PFSK-1 (cell line): Measurements from ENCODE around the gene AP1M1.

ENCODE experiments used
- FOXP2 ChIP-seq: optimal IDR thresholded peaks from 2 replicates; pipeline ENCODE3; 2011; ENCODE audit warnings: borderline replicate concordance, control low read depth, inconsistent platforms; ENCODE audit not compliant: insufficient read depth; ENCODE audit errors: extremely low read length, extremely low read depth
- POLR2AphosphoS5 ChIP-seq: IDR thresholded peaks from 2 replicates; pipeline ENCODE4 v1.6.1; 2012; ENCODE audit warnings: low read depth, mild to moderate bottlenecking, control low read depth, low read length, moderate library complexity
- SIN3A ChIP-seq: IDR thresholded peaks from 2 replicates; pipeline ENCODE4 v1.6.1; 2012; ENCODE audit warnings: mild to moderate bottlenecking, low read length, moderate library complexity, borderline replicate concordance; ENCODE audit not compliant: insufficient read depth
- TAF1 ChIP-seq: IDR thresholded peaks from 2 replicates; pipeline ENCODE4 v1.6.1; 2012; ENCODE audit warnings: low read length, control low read depth, borderline replicate concordance; ENCODE audit not compliant: insufficient read depth
- TF ChIP-seq, protein P1 (sequence below), 2 experiments: IDR thresholded peaks; 2 replicates each; pipeline versions ENCODE4 v1.6.1 to v1.8.0; 2011 to 2012; ENCODE audit warnings: low read depth in 2 of 2, low read length in 2 of 2, control low read depth in 1 of 2, inconsistent platforms in 1 of 2, mild to moderate bottlenecking in 1 of 2, moderate library complexity in 1 of 2; ENCODE audit not compliant: insufficient read depth in 1 of 2

DNA sequence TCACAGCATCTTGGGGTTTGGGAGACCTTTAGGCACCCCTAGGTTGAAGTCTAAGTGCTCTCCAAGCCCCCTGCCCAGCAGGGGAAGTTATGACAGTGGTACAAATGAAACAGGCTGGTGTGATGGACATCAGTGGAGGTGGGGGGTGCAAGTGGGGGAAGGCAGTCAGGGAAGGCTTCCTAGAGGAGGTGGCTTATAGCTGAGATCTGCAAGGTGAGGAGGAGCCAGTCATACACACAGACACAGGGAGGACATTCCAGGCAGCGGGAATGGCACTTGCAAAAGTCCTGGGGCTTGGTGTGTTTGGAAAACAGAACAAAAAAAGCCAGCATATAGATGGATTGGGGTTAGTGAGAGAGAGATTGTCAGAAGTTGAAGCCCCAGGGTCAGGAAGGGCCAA, 42.6 kb upstream of the AP1M1 start:
- TF ChIP-seq POLR2AphosphoS5 (no peak), SIN3A (no peak), TAF1 (no peak), FOXP2 (no peak)
- TF ChIP-seq, protein P1, sequence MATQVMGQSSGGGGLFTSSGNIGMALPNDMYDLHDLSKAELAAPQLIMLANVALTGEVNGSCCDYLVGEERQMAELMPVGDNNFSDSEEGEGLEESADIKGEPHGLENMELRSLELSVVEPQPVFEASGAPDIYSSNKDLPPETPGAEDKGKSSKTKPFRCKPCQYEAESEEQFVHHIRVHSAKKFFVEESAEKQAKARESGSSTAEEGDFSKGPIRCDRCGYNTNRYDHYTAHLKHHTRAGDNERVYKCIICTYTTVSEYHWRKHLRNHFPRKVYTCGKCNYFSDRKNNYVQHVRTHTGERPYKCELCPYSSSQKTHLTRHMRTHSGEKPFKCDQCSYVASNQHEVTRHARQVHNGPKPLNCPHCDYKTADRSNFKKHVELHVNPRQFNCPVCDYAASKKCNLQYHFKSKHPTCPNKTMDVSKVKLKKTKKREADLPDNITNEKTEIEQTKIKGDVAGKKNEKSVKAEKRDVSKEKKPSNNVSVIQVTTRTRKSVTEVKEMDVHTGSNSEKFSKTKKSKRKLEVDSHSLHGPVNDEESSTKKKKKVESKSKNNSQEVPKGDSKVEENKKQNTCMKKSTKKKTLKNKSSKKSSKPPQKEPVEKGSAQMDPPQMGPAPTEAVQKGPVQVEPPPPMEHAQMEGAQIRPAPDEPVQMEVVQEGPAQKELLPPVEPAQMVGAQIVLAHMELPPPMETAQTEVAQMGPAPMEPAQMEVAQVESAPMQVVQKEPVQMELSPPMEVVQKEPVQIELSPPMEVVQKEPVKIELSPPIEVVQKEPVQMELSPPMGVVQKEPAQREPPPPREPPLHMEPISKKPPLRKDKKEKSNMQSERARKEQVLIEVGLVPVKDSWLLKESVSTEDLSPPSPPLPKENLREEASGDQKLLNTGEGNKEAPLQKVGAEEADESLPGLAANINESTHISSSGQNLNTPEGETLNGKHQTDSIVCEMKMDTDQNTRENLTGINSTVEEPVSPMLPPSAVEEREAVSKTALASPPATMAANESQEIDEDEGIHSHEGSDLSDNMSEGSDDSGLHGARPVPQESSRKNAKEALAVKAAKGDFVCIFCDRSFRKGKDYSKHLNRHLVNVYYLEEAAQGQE (IDR thresholded peaks at IDR 0.05; ENCODE audit: insufficient read depth in 1 of 2, low read depth in 2 of 2, low read length in 2 of 2): no peak
